GM12891 (cell line): Measurements from ENCODE around the gene ADAMTS17.

Experiments
- POLR2AphosphoS5 ChIP-seq: IDR thresholded peaks from 2 replicates; pipeline ENCODE4 v1.6.1; 2011; ENCODE audit warnings: low read depth, low read length, control low read depth
- SPI1 ChIP-seq: IDR thresholded peaks from 2 replicates; pipeline ENCODE4 v1.6.1; 2011; ENCODE audit warnings: low read depth, low read length, control low read depth

- TF ChIP-seq SPI1 (no peak), POLR2AphosphoS5 (no peak)
These were observed 99.9 kb downstream of the ADAMTS17 start for GRCh38 chr15:100241572-100242482.
